ENCODE measurements around the gene THAP9.

The THAP9 gene

DNA sequence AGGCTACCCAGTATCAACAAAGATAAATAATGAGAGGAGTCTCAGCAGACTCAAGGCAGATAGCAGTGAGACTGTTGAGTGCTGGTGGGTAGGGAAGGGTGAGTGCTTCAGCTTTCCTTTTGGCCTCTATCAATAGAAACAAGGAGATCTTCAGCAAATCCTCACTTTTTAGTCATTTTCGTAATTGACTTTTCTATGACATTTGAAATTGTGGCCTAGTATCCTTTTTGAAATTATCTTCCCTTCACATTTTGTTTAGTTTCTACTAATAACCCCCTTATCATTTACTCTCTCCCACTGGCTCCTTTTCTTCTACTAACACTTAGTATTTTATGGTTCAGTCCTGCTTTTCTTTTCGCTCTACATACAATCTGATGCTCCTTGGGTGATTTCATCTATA, 65.2 kb downstream of the THAP9 start:
- no peak for DNase-seq

GRCh38 chr4:82968972-82969371, 68.4 kb downstream of the THAP9 start:
- no peak for DNase-seq

GRCh38 chr4:82969414-82969813, 68.9 kb downstream of the THAP9 start:
- DNase-seq: no peak

All from NCI-H1092 (cell line).